Smooth muscle cell (in vitro differentiated cells): ENCODE data around the gene SEZ6L2. TPM values are rescaled to one million over a fixed set of nuclear protein-coding genes. Genes with fewer than 3 reads are reported as not detected.

Source experiments
- DNase-seq: peaks from one replicate; lab custom pipeline; 2025; ENCODE audit not compliant: unreplicated experiment; lab: John Stamatoyannopoulos, UW
- H2AFZ ChIP-seq: fragments of 200-600 bp; sonication (generic); 2 replicates; pipeline ENCODE4 v1.6.0; 2016; ENCODE audit warnings: antibody characterized with exemption, low read depth, mild to moderate bottlenecking
- H3F3A ChIP-seq: fragments of 200-600 bp; sonication (generic); 2 replicates; pipeline ENCODE4 v1.6.0; 2017; ENCODE audit warnings: antibody characterized with exemption, low read depth
- H3K27ac ChIP-seq: fragments of 200-600 bp; sonication (generic); 2 replicates; pipeline ENCODE4 v1.5.1; 2016; ENCODE audit warnings: low read depth, mild to moderate bottlenecking
- H3K27me3 ChIP-seq: fragments of 200-600 bp; sonication (generic); 2 replicates; pipeline ENCODE4 v1.6.1; 2016; ENCODE audit warnings: low read depth, mild to moderate bottlenecking
- H3K36me3 ChIP-seq: fragments of 200-600 bp; sonication (generic); 2 replicates; pipeline ENCODE4 v1.5.1; 2016; ENCODE audit warnings: low read depth
- H3K4me1 ChIP-seq: fragments of 200-600 bp; sonication (generic); 2 replicates; pipeline ENCODE4 v1.5.1; 2016; ENCODE audit warnings: low read depth
- H3K4me2 ChIP-seq: fragments of 200-600 bp; sonication (generic); 2 replicates; pipeline ENCODE4 v1.6.0; 2016; ENCODE audit warnings: mild to moderate bottlenecking
- H3K4me3 ChIP-seq: fragments of 200-600 bp; sonication (generic); 2 replicates; pipeline ENCODE4 v1.5.1; 2016; ENCODE audit warnings: mild to moderate bottlenecking
- H3K79me2 ChIP-seq: fragments of 200-600 bp; sonication (generic); 2 replicates; pipeline ENCODE4 v1.6.0; 2016; ENCODE audit warnings: low read depth, mild to moderate bottlenecking
- H3K9ac ChIP-seq: fragments of 200-600 bp; sonication (generic); 2 replicates; pipeline ENCODE4 v1.6.0; 2016; ENCODE audit warnings: low read depth
- H3K9me3 ChIP-seq: fragments of 200-600 bp; sonication (generic); replicated peaks from 2 replicates; pipeline ENCODE4 v1.5.1; 2016; ENCODE audit warnings: low read depth
- H4K20me1 ChIP-seq: fragments of 200-600 bp; sonication (generic); 2 replicates; pipeline ENCODE4 v1.6.0; 2016; ENCODE audit warnings: low read depth
- WGBS: methylation state at CpG from one replicate; pipeline ENCODE4 v1.1.7; 2016; ENCODE audit warnings: low lambda C conversion rate; 5-methylcytosine and 5-hydroxymethylcytosine counted together
- polyA plus RNA-seq: library from polyadenylated mRNA; unstranded; fragments of >200 nt; fragmentation: Nextera tagmentation; extraction: Ambion mirVana; gene quantifications from 2 replicates; pipeline ENCODE4 v1.2.1, GENCODE V29; 2016
- total RNA-seq: library from RNA; depleted of rRNA; stranded (reverse); fragments of >200 nt; gene quantifications from 2 replicates; pipeline ENCODE4 v1.2.3, GENCODE V29; 2014
- TF ChIP-seq, protein P1 (sequence below): fragments of 200-600 bp; sonication (generic); IDR thresholded peaks from 2 replicates; pipeline ENCODE4 v1.5.1; 2017; ENCODE audit warnings: borderline replicate concordance, mild to moderate bottlenecking, antibody characterized with exemption; ENCODE audit not compliant: insufficient read depth, poor library complexity, severe bottlenecking

SEZ6L2 gene
- total and polyA plus RNA-seq, 2 experiments from 2014 or later, result 46.1 to 178 TPM

DNA sequence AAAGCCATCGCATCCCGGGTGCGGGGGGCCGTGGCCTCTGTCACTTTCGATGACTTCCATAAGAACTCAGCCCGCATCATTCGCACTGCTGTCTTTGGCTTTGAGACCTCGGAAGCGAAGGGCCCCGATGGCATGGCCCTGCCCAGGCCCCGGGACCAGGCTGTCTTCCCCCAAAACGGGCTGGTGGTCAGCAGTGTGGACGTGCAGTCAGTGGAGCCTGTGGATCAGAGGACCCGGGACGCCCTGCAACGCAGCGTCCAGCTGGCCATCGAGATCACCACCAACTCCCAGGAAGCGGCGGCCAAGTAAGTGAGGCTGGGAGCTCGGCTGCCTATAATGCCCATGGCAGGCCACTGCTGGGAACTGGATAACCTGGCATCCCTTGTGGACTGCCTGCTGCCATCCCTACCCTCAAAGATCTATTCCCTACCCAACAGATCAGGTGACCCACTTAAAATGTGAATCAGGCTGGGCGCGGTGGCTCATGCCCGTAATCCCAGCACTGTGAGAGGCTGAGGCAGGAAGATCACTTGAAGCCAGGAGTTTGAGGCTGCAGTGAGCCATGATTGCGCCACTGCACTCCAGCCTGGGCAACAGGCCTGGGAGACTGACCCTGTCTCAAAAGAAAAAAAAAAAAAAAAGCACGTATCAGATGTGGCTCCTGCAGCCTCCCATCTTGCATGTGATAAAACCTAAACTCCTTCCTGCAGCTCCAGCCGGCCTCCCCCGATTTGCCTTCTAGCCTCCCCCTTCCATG, 54.6 kb downstream of the SEZ6L2 start:
- no peaks in the 10 kb centered on the region for H3F3A ChIP-seq
- H3K27ac ChIP-seq, result no peak overlapping the region
- no peaks in the 10 kb centered on the region for H3K36me3 ChIP-seq
- WGBS, result 95% methylated on average over 28 of the region's 28 CpGs
- no peak overlapping the region for H3K9ac ChIP-seq
- H2AFZ ChIP-seq, result no peak overlapping the region
- no peaks in the 10 kb centered on the region for H3K4me1 ChIP-seq
- H3K79me2 ChIP-seq, result no peaks in the 10 kb centered on the region
- H3K9me3 ChIP-seq, result no peaks in the 10 kb centered on the region
- H3K4me3 ChIP-seq, result no peak overlapping the region
- no peaks in the 10 kb centered on the region for H4K20me1 ChIP-seq
- H3K4me2 ChIP-seq, result no peak overlapping the region
- TF ChIP-seq, protein P1, sequence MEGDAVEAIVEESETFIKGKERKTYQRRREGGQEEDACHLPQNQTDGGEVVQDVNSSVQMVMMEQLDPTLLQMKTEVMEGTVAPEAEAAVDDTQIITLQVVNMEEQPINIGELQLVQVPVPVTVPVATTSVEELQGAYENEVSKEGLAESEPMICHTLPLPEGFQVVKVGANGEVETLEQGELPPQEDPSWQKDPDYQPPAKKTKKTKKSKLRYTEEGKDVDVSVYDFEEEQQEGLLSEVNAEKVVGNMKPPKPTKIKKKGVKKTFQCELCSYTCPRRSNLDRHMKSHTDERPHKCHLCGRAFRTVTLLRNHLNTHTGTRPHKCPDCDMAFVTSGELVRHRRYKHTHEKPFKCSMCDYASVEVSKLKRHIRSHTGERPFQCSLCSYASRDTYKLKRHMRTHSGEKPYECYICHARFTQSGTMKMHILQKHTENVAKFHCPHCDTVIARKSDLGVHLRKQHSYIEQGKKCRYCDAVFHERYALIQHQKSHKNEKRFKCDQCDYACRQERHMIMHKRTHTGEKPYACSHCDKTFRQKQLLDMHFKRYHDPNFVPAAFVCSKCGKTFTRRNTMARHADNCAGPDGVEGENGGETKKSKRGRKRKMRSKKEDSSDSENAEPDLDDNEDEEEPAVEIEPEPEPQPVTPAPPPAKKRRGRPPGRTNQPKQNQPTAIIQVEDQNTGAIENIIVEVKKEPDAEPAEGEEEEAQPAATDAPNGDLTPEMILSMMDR, result no peak
- no peaks in the 10 kb centered on the region for H3K27me3 ChIP-seq
- no peak for DNase-seq

DNA sequence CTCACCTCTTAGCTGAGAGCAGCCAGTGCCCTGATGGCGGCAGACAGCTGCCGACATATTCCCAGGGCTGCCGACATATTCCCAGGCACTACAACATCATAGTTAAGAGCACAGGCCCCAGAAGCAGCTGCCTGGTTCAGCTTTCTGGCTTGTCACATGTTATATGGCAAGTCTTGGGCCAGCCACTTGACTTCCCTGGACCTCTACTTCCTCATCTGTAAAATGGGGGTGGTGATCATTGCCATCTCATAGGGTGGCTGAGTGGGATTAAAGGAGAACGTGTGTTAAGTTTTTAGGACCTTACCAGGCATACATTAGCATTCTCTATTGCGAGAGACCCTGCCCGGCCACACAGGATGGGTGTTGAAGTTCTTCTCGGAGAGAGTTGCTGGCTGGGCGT, 55.4 kb downstream of the SEZ6L2 start:
- no peak overlapping the region for H3K4me3 ChIP-seq
- no peaks in the 10 kb centered on the region for H3K36me3 ChIP-seq
- no peaks in the 10 kb centered on the region for H3K9me3 ChIP-seq
- H3K79me2 ChIP-seq, result no peaks in the 10 kb centered on the region
- no peaks in the 10 kb centered on the region for H3F3A ChIP-seq
- TF ChIP-seq, protein P1, result no peak
- no peak overlapping the region for H3K9ac ChIP-seq
- no peaks in the 10 kb centered on the region for H3K27me3 ChIP-seq
- H4K20me1 ChIP-seq, result no peaks in the 10 kb centered on the region
- H3K4me2 ChIP-seq, result no peak overlapping the region
- no peak for DNase-seq
- H2AFZ ChIP-seq, result no peak overlapping the region
- H3K4me1 ChIP-seq, result no peaks in the 10 kb centered on the region
- no peak overlapping the region for H3K27ac ChIP-seq
- 93% methylated on average over 8 of the region's 8 CpGs for WGBS

DNA sequence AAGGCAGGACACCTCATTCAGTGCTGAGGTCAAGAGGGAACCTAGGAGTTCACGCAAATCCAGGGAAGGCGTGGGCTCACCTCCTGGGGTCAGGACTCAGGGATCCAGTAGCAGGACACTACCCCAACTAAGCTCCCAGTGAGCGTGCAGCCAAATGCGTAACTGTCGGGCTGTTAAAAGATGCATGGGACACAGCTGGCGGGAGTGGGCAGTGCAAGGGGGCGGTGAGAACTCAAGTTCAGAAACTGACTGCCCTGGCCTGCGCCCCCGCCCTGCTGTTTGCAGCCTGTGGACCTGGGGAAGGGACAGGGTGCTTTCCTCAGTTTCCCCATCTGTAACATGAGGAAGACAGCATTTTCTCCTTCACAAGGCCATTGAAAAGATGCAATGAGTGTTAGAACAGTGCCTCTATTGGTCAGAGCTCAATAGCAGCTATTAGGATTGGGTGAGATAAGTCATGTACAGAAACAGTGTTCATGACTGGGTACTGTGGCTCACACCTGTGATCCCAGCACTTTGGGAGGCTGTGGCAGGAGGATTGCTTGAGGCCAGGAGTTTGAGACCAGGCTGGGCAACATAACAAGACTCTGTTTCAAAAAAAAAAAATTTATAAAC, 56.5 kb downstream of the SEZ6L2 start:
- H3K9me3 ChIP-seq, result no peaks in the 10 kb centered on the region
- no peak overlapping the region for H3K27ac ChIP-seq
- no peak overlapping the region for H3K9ac ChIP-seq
- no peaks in the 10 kb centered on the region for H3K4me1 ChIP-seq
- H3K4me2 ChIP-seq, result no peak overlapping the region
- 96% methylated on average over 9 of the region's 9 CpGs for WGBS
- H3K79me2 ChIP-seq, result no peaks in the 10 kb centered on the region
- no peak overlapping the region for H2AFZ ChIP-seq
- H3K4me3 ChIP-seq, result no peak overlapping the region
- TF ChIP-seq, protein P1, result no peak
- no peaks in the 10 kb centered on the region for H3K27me3 ChIP-seq
- no peaks in the 10 kb centered on the region for H3K36me3 ChIP-seq
- H4K20me1 ChIP-seq, result no peaks in the 10 kb centered on the region
- H3F3A ChIP-seq, result no peaks in the 10 kb centered on the region
- DNase-seq, result no peak
